K562 (cell line): ENCODE results near the gene CCDC85B. TPM values are rescaled to one million over a fixed set of nuclear protein-coding genes. Genes with fewer than 3 reads are reported as not detected.
A peak's percentile ranks its signal among the peaks of the same experiment; 100 is the strongest.

Source experiments
- ATAC-seq: fragments of 200-7000 bp; cut with Tn5 transposase; 3 replicates; pipeline ENCODE4 v1.9.1; 2020; ENCODE audit warnings: moderate library complexity
- BruUV-seq: library from RNA; stranded (reverse); fragments of 400-500 nt; replicated peaks from 2 replicates; lab custom pipeline; 2021; lab: Mats Ljungman, UMichigan
- CTCF ChIA-PET: fragments of 300-600 bp; formaldehyde crosslinking; extraction: SDS; loops from one replicate; lab custom pipeline; 2021; ENCODE audit warnings: low intra/inter-chr PET ratio; lab: Yijun Ruan, JAX
- POLR2A ChIA-PET: fragments of 300-600, 350-650 bp; sonication (Branson Sonifier 250); formaldehyde crosslinking; extraction: SDS; loops from one replicate; lab custom pipeline; 2021; ENCODE audit warnings: antibody characterized with exemption, inconsistent platforms; lab: Yijun Ruan, JAX
- DNase-seq, 4 experiments: peaks; one replicate each; pipeline versions ENCODE4 v3.0.0 to v3.0.0-alpha.2; 2011 to 2018; ENCODE audit warnings: low spot score in 3 of 4, mixed read lengths in 3 of 4; ENCODE audit errors: extremely low read depth in 1 of 4
- FAIRE-seq: peaks from 2 replicates; lab custom pipeline; 2011; peaks lifted over from hg19 to GRCh38; lab: Jason Lieb, UNC
- H2AFZ ChIP-seq: 2 replicates; pipeline ENCODE4 v1.6.0; 2011; ENCODE audit warnings: low read depth, low read length, control low read depth, inconsistent platforms
- H3K27ac ChIP-seq: fragments of 200-600 bp; 3 replicates; pipeline ENCODE4 v1.8.0; 2011; ENCODE audit warnings: low read depth, mild to moderate bottlenecking, control low read depth, inconsistent platforms, low read length, moderate library complexity, mixed read lengths; ENCODE audit errors: extremely low read depth
- H3K27me3 ChIP-seq, 2 experiments: fragments of 300-600 bp in 1 of 2; 2 replicates in 1 of 2; 3 replicates in 1 of 2; pipeline versions ENCODE4 v1.6.0 to v1.8.0; 2011; ENCODE audit warnings: inconsistent platforms in 2 of 2, low read length in 2 of 2, mild to moderate bottlenecking in 1 of 2, mixed read lengths in 1 of 2, moderate library complexity in 1 of 2; ENCODE audit not compliant: control insufficient read depth in 2 of 2, insufficient read depth in 2 of 2
- H3K36me3 ChIP-seq: fragments of 300-600 bp; 3 replicates; pipeline ENCODE4 v1.8.0; 2011; ENCODE audit warnings: mild to moderate bottlenecking, low read length, inconsistent platforms; ENCODE audit not compliant: control insufficient read depth, insufficient read depth
- H3K4me1 ChIP-seq, 2 experiments: fragments of 200-600 bp in 1 of 2; replicated peaks in 1 of 2; 2 replicates in 1 of 2; 3 replicates in 1 of 2; pipeline versions ENCODE4 v1.5.1 to v1.8.0; 2011; ENCODE audit warnings: inconsistent platforms in 2 of 2, low read length in 2 of 2, mild to moderate bottlenecking in 1 of 2, mixed read lengths in 1 of 2, moderate library complexity in 1 of 2; ENCODE audit not compliant: control insufficient read depth in 2 of 2, insufficient read depth in 2 of 2
- H3K4me2 ChIP-seq: 2 replicates; pipeline ENCODE4 v1.6.1; 2011; ENCODE audit warnings: low read length, control low read depth, inconsistent platforms, mixed read lengths; ENCODE audit not compliant: insufficient read depth
- H3K4me3 ChIP-seq: fragments of 200-600 bp; sonication (generic), shearing (Covaris generic); 2 replicates; pipeline ENCODE4 v1.5.1; 2016; ENCODE audit warnings: control low read depth, inconsistent platforms
- H3K79me2 ChIP-seq: fragments of 200-600 bp; 3 replicates; pipeline ENCODE4 v1.8.0; 2011; ENCODE audit warnings: low read length, inconsistent platforms; ENCODE audit not compliant: control insufficient read depth, insufficient read depth
- H3K9ac ChIP-seq, 2 experiments: 2 replicates each; pipeline versions ENCODE4 v1.6.0 to v1.6.1; 2011; ENCODE audit warnings: low read depth in 2 of 2, low read length in 2 of 2, control low read depth in 1 of 2, inconsistent platforms in 1 of 2, mild to moderate bottlenecking in 1 of 2, mixed read lengths in 1 of 2; ENCODE audit not compliant: insufficient read depth in 1 of 2
- H3K9me1 ChIP-seq: one replicate; pipeline ENCODE4 v1.6.0; 2011; ENCODE audit warnings: inconsistent platforms, mild to moderate bottlenecking, low read length, moderate library complexity; ENCODE audit not compliant: control insufficient read depth, insufficient read depth
- H3K9me3 ChIP-seq: replicated peaks from 2 replicates; pipeline ENCODE4 v1.5.1; 2011; ENCODE audit warnings: low read depth, low read length, inconsistent platforms; ENCODE audit not compliant: control insufficient read depth, insufficient read depth
- H4K20me1 ChIP-seq: replicated peaks from 2 replicates; pipeline ENCODE4 v1.6.1; 2011; ENCODE audit warnings: low read length, inconsistent platforms, mixed read lengths; ENCODE audit not compliant: control insufficient read depth, insufficient read depth
- COPS2 ChIP-seq: fragments of 450-650 bp; conservative IDR thresholded peaks from 2 replicates; pipeline ENCODE4 v1.6.1; 2016; ENCODE audit warnings: mild to moderate bottlenecking, moderate library complexity
- MXI1 ChIP-seq: IDR thresholded peaks from 2 replicates; pipeline ENCODE4 v1.6.1; 2011; ENCODE audit warnings: low read depth, mild to moderate bottlenecking, improper control_type of control experiment, low read length
- THAP7 ChIP-seq: fragments of 250-450 bp; sonication (Bioruptor Pico); IDR thresholded peaks from 2 replicates; pipeline ENCODE4 v1.5.0; 2021
- WGBS: fragments of 100-300 bp; shearing (Covaris generic); methylation state at CpG from one replicate; pipeline ENCODE4 v1.1.6; 2016; ENCODE audit warnings: low coverage, mixed read lengths; ENCODE audit not compliant: insufficient coverage; ENCODE audit errors: missing lambda C conversion rate; 5-methylcytosine and 5-hydroxymethylcytosine counted together
- in situ Hi-C: fragments of 300-500 bp; cut with MboI; formaldehyde crosslinking; loops from 4 replicates; pipeline ENCODE4 v1.15.0; 2018; ENCODE audit warnings: inconsistent platforms, mixed read lengths
- intact Hi-C: fragments of 100-400 bp; cut with micrococcal nuclease; formaldehyde crosslinking; loops from 2 replicates; pipeline ENCODE4 v1.14.2; 2022
- polyA plus RNA-seq, 8 experiments: library from polyadenylated mRNA; depleted of rRNA in 4 of 8; stranded (reverse) in 5 of 8; unstranded in 3 of 8; fragments of >200 nt; fragmentation: Nextera tagmentation in 2 of 8; fragmentation: Illumina TruSeq in 1 of 8; extraction: Ambion mirVana in 2 of 8; extraction: Trizol in 1 of 8; gene quantifications; 2 replicates each; pipeline versions ENCODE4 v1.2.1 to v1.2.3, GENCODE V29; 2011 to 2014; ENCODE audit warnings: inconsistent platforms in 1 of 8, missing spikeins in 1 of 8
- total RNA-seq, 7 experiments: library from RNA; depleted of rRNA in 6 of 7; stranded (reverse); fragments of >200 nt in 6 of 7; fragmentation: Illumina TruSeq in 2 of 7; extraction: Trizol in 2 of 7; gene quantifications; 2 replicates each; pipeline versions ENCODE4 v1.2.1 to v1.2.3, GENCODE V29; 2011 to 2021; ENCODE audit warnings: low replicate concordance in 1 of 7
- TF ChIP-seq, protein P1 (sequence below): IDR thresholded peaks from 3 replicates; pipeline ENCODE4 v1.6.1; 2011; ENCODE audit warnings: borderline replicate concordance, mild to moderate bottlenecking; ENCODE audit not compliant: insufficient read length, insufficient read depth
- TF ChIP-seq, protein P2 (sequence below): fragments of 450-650 bp; IDR thresholded peaks from 2 replicates; pipeline ENCODE4 v1.7.1; 2018; ENCODE audit warnings: mild to moderate bottlenecking, low read depth; ENCODE audit not compliant: partially characterized antibody
- TF ChIP-seq, protein P3 (sequence below): fragments of 200-800 bp; sonication (Bioruptor generic); IDR thresholded peaks from 2 replicates; pipeline ENCODE4 v1.6.1; 2017; ENCODE audit warnings: missing genetic modification characterization, missing compliant biosample characterization
- TF ChIP-seq, protein P4 (sequence below): fragments of 250-450 bp; sonication (Bioruptor Pico); IDR thresholded peaks from 2 replicates; pipeline ENCODE4 v1.5.0; 2021; ENCODE audit warnings: mild to moderate bottlenecking, moderate library complexity

CCDC85B gene
- total and polyA plus RNA-seq, 9 of the 15 experiments (the other 6 are each of a cell fraction or from before 2014, with no cell fraction given), result 0.14 to 138 (median 6.2) TPM

- 68% methylated on average over 8 of the region's 14 CpGs for WGBS
- H3K36me3 ChIP-seq, result peaks cover 49% of the 10 kb centered on the region
- in situ Hi-C loops, result no loop called here
- TF ChIP-seq, protein P1, sequence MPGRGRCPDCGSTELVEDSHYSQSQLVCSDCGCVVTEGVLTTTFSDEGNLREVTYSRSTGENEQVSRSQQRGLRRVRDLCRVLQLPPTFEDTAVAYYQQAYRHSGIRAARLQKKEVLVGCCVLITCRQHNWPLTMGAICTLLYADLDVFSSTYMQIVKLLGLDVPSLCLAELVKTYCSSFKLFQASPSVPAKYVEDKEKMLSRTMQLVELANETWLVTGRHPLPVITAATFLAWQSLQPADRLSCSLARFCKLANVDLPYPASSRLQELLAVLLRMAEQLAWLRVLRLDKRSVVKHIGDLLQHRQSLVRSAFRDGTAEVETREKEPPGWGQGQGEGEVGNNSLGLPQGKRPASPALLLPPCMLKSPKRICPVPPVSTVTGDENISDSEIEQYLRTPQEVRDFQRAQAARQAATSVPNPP, result no peak
- TF ChIP-seq, protein P2, sequence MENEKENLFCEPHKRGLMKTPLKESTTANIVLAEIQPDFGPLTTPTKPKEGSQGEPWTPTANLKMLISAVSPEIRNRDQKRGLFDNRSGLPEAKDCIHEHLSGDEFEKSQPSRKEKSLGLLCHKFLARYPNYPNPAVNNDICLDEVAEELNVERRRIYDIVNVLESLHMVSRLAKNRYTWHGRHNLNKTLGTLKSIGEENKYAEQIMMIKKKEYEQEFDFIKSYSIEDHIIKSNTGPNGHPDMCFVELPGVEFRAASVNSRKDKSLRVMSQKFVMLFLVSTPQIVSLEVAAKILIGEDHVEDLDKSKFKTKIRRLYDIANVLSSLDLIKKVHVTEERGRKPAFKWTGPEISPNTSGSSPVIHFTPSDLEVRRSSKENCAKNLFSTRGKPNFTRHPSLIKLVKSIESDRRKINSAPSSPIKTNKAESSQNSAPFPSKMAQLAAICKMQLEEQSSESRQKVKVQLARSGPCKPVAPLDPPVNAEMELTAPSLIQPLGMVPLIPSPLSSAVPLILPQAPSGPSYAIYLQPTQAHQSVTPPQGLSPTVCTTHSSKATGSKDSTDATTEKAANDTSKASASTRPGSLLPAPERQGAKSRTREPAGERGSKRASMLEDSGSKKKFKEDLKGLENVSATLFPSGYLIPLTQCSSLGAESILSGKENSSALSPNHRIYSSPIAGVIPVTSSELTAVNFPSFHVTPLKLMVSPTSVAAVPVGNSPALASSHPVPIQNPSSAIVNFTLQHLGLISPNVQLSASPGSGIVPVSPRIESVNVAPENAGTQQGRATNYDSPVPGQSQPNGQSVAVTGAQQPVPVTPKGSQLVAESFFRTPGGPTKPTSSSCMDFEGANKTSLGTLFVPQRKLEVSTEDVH, result no peak
- TF ChIP-seq THAP7 (CRISPR knock-in tag) (no peak), MXI1 (no peak), COPS2 (no peak)
- TF ChIP-seq, protein P3, sequence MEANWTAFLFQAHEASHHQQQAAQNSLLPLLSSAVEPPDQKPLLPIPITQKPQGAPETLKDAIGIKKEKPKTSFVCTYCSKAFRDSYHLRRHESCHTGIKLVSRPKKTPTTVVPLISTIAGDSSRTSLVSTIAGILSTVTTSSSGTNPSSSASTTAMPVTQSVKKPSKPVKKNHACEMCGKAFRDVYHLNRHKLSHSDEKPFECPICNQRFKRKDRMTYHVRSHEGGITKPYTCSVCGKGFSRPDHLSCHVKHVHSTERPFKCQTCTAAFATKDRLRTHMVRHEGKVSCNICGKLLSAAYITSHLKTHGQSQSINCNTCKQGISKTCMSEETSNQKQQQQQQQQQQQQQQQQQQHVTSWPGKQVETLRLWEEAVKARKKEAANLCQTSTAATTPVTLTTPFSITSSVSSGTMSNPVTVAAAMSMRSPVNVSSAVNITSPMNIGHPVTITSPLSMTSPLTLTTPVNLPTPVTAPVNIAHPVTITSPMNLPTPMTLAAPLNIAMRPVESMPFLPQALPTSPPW (CRISPR knock-in tag), result peak; percentile 56; the same call in 1 of the 2 replicates
- TF ChIP-seq, protein P4, sequence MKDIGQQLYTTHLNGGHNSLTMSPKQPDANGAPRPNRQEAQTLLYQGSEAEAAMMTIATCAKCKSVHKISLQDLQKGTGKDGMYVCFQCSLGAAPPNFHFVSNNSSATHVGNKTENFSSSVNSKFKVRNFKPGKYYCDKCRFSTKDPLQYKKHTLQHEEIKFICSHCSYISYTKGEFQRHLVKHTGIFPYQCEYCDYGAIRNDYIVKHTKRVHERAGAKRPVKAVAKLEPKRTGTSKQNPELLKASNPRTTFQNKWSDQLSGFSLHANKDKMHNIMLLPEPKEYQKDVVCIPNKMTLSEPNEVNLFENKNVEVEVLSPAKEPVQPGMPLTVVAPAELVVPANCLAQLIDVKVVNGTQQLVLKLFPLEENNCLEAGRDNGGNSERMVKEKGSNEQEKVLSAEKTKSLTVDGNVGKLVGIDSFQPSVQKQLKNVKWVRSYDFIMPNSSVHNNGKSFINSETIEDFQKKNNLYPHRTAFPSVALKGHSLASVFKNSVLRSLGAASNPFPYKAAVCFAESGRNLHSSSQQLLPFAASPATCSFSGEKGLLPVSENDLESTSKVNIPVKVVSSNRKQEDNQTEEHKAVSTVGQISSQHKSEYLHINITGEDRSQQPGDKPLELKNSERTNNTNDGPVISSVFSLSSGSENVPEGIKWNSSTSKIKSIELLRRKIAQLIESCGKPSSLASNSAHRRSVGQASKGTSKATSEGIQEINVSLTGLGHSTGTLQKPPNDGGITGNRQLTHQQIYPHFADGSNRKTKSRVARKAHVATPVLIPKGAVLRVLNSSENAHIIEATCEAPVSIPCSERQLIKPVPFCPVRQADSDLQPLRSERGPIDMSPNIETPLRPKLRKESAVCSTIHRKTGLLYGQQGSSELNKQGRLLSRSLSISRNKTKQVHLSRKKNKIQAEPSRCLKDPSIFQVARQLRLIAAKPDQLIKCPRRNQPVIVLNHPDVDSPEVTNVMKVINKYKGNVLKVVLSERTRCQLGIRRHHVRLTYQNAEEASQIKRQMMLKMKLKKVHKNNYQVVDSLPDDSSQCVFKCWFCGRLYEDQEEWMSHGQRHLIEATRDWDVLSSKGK (CRISPR knock-in tag), result no peak
Measured at GRCh38 chr11:65851083-65851579, 39.3 kb upstream of the CCDC85B start.

More at GRCh38 chr11:65851083-65851579, 39.3 kb upstream of the CCDC85B start:
- FAIRE-seq (peak; percentile 44), ATAC-seq (peak; percentile 60), DNase-seq (peak; percentile 53 to 75 (median 66))
- Histone ChIP-seq H3K79me2 (peaks cover 27% of the 10 kb centered on the region), H3K9me1 (peaks cover 8% of the 10 kb centered on the region), H4K20me1 (peaks cover 9% of the 10 kb centered on the region), H3K27me3 (no peaks in the 10 kb centered on the region), H3K9me3 (peaks cover 7% of the 10 kb centered on the region; the same call in 1 of the 2 replicates), H3K4me2 (no peak overlapping the region), H3K4me3 (no peak overlapping the region), H3K27ac (no peak overlapping the region), H3K9ac (no peak overlapping the region), H3K4me1 (peaks cover under 1 to 31% of the 10 kb centered on the region in 2 experiments; a peak in 3 of 5 replicates), H2AFZ (no peak overlapping the region)
- BruUV-seq, result no TSS peak
- CTCF ChIA-PET, result no interaction called here
- POLR2A ChIA-PET, result interaction anchor here (0.5 to 5.9 kb wide), 19 partner anchors 8 to 1470 kb away, joined by 3 to 67 read pairs (median 4); partner anchors contain the start of genes CFL1, FIBP, MALAT1 and MUS81
- intact Hi-C loops, result no loop called here
